HCT116 (cell line): Measurements from ENCODE around the gene SORCS2. TPM values are rescaled to one million over a fixed set of nuclear protein-coding genes. Genes with fewer than 3 reads are reported as not detected.

Experiments used
- ATAC-seq: fragments of 200-7000 bp; cut with Tn5 transposase; 2 replicates; pipeline ENCODE4 v1.9.1; 2020; ENCODE audit warnings: mild to moderate bottlenecking, moderate library complexity
- BruUV-seq: library from RNA; stranded (reverse); fragments of 400-500 nt; replicated peaks from 2 replicates; lab custom pipeline; 2021; lab: Mats Ljungman, UMichigan
- CTCF ChIA-PET: fragments of 300-600 bp; sonication (Branson Sonifier 250); formaldehyde crosslinking; loops from one replicate; lab custom pipeline; 2021; ENCODE audit warnings: antibody characterized with exemption; lab: Charles Lee
- POLR2A ChIA-PET: fragments of 300-600, 350-600 bp; sonication (Branson Sonifier 250); formaldehyde crosslinking; loops from one replicate; lab custom pipeline; 2021; ENCODE audit warnings: antibody characterized with exemption; lab: Charles Lee
- RAD21 ChIA-PET, 2 experiments: fragments of 300-600 bp; sonication (Branson Sonifier 250); formaldehyde crosslinking; loops; one replicate each; lab custom pipeline; 2023; ENCODE audit warnings: low total read pairs in 2 of 2; ENCODE audit not compliant: uncharacterized antibody in 2 of 2, unreplicated experiment in 2 of 2, low non-redundant PET in 1 of 2; lab: Charles Lee
- DNase-seq: peaks from one replicate; pipeline ENCODE4 v3.0.0-alpha.2; 2010; ENCODE audit warnings: low read depth, low spot score
- H2AFZ ChIP-seq: fragments of 200-600 bp; shearing (Covaris generic), sonication (generic); 2 replicates; pipeline ENCODE4 v1.6.1; 2017; ENCODE audit warnings: low read depth, mixed run types, mixed read lengths, antibody characterized with exemption, low read length; ENCODE audit not compliant: poor library complexity, severe bottlenecking
- H3K27ac ChIP-seq: 2 replicates; pipeline ENCODE4 v1.5.1; 2012; ENCODE audit warnings: low read depth, low read length
- H3K27me3 ChIP-seq: fragments of 200-600 bp; sonication (generic); 2 replicates; pipeline ENCODE4 v1.6.1; 2016; ENCODE audit warnings: mixed run types, low read length, mixed read lengths; ENCODE audit not compliant: insufficient read depth
- H3K36me3 ChIP-seq, 2 experiments: fragments of 200-500 bp in 1 of 2; fragments of 200-600 bp in 1 of 2; sonication (Bioruptor generic) in 1 of 2; sonication (generic) in 1 of 2; 2 replicates each; pipeline versions ENCODE4 v1.5.1 to v1.6.1; 2014 to 2016; ENCODE audit warnings: low read length in 2 of 2, inconsistent platforms in 1 of 2, mixed read lengths in 1 of 2, mixed run types in 1 of 2; ENCODE audit not compliant: insufficient read depth in 2 of 2, control insufficient read depth in 1 of 2
- H3K4me1 ChIP-seq, 2 experiments: fragments of 200-600 bp in 1 of 2; sonication (generic) in 1 of 2; 2 replicates each; pipeline versions ENCODE4 v1.5.1 to v1.6.1; 2012 to 2017; ENCODE audit warnings: low read length in 2 of 2, inconsistent platforms in 1 of 2, mild to moderate bottlenecking in 1 of 2, mixed read lengths in 1 of 2, mixed run types in 1 of 2, moderate library complexity in 1 of 2; ENCODE audit not compliant: insufficient read depth in 2 of 2, control insufficient read depth in 1 of 2
- H3K4me2 ChIP-seq: fragments of 200-600 bp; sonication (generic); 2 replicates; pipeline ENCODE4 v1.6.1; 2017; ENCODE audit warnings: mixed run types, low read length, mixed read lengths
- H3K4me3 ChIP-seq, 2 experiments: fragments of 200-600 bp in 1 of 2; sonication (generic) in 1 of 2; replicated peaks in 1 of 2; 2 replicates each; pipeline ENCODE4 v1.5.1; 2011 to 2016; ENCODE audit warnings: low read length in 2 of 2, control low read depth in 1 of 2, low read depth in 1 of 2, mild to moderate bottlenecking in 1 of 2, mixed read lengths in 1 of 2, mixed run types in 1 of 2
- H3K79me2 ChIP-seq: fragments of 200-600 bp; sonication (generic); 2 replicates; pipeline ENCODE4 v1.6.1; 2017; ENCODE audit warnings: mild to moderate bottlenecking, mixed run types, low read length, moderate library complexity, mixed read lengths; ENCODE audit not compliant: insufficient read depth
- H3K9ac ChIP-seq: fragments of 200-600 bp; sonication (generic); 2 replicates; pipeline ENCODE4 v1.6.1; 2016; ENCODE audit warnings: low read length, mixed read lengths
- H3K9me2 ChIP-seq: fragments of 200-600 bp; sonication (generic), shearing (Covaris generic); 2 replicates; pipeline ENCODE4 v1.6.1; 2017; ENCODE audit warnings: mixed run types, mild to moderate bottlenecking, moderate library complexity; ENCODE audit not compliant: insufficient read depth
- H3K9me3 ChIP-seq, 2 experiments: fragments of 200-500 bp in 1 of 2; fragments of 200-600 bp in 1 of 2; sonication (Bioruptor generic) in 1 of 2; sonication (generic) in 1 of 2; 2 replicates each; pipeline ENCODE4 v1.6.1; 2014 to 2017; ENCODE audit warnings: low read length in 2 of 2, mixed read lengths in 2 of 2, inconsistent platforms in 1 of 2, low read depth in 1 of 2, mild to moderate bottlenecking in 1 of 2, mixed run types in 1 of 2, moderate library complexity in 1 of 2; ENCODE audit not compliant: control insufficient read depth in 1 of 2, insufficient read depth in 1 of 2
- H4K20me1 ChIP-seq: fragments of 200-600 bp; sonication (generic), shearing (Covaris generic); 2 replicates; pipeline ENCODE4 v1.6.1; 2017; ENCODE audit warnings: mixed run types, mild to moderate bottlenecking, moderate library complexity; ENCODE audit not compliant: insufficient read depth
- ATF3 ChIP-seq: IDR thresholded peaks from 2 replicates; pipeline ENCODE4 v1.6.1; 2012
- CBX3 ChIP-seq: IDR thresholded peaks from 2 replicates; pipeline ENCODE4 v1.6.1; 2012; ENCODE audit warnings: low read depth
- CEBPB ChIP-seq: IDR thresholded peaks from 2 replicates; pipeline ENCODE4 v1.6.1; 2012; ENCODE audit warnings: low read depth
- CTCF ChIP-seq, 3 experiments: fragments of 200-600 bp in 1 of 3; sonication (generic) in 1 of 3; IDR thresholded peaks in 2 of 3; conservative IDR thresholded peaks in 1 of 3; 2 replicates each; pipeline ENCODE4 v1.5.1; 2012 to 2017; ENCODE audit warnings: low read depth in 2 of 3, low read length in 2 of 3, antibody characterized with exemption in 1 of 3, borderline replicate concordance in 1 of 3, control low read depth in 1 of 3, mild to moderate bottlenecking in 1 of 3, mixed read lengths in 1 of 3, mixed run types in 1 of 3, moderate library complexity in 1 of 3; ENCODE audit not compliant: insufficient read depth in 1 of 3
- ELF1 ChIP-seq: IDR thresholded peaks from 2 replicates; pipeline ENCODE4 v1.6.1; 2012; ENCODE audit warnings: low read depth, borderline replicate concordance
- EZH2 ChIP-seq: fragments of 200-600 bp; sonication (generic); IDR thresholded peaks from 2 replicates; pipeline ENCODE4 v1.6.1; 2017; ENCODE audit warnings: antibody characterized with exemption, mixed run types
- JUND ChIP-seq: IDR thresholded peaks from 2 replicates; pipeline ENCODE4 v1.6.1; 2012
- MAX ChIP-seq: IDR thresholded peaks from 2 replicates; pipeline ENCODE4 v1.6.1; 2012
- POLR2A ChIP-seq: IDR thresholded peaks from 2 replicates; pipeline ENCODE4 v1.7.0; 2011; ENCODE audit warnings: borderline replicate concordance; ENCODE audit not compliant: insufficient read depth, insufficient read length; ENCODE audit errors: extremely low read depth
- POLR2AphosphoS5 ChIP-seq: IDR thresholded peaks from 2 replicates; pipeline ENCODE4 v1.6.1; 2011; ENCODE audit warnings: mild to moderate bottlenecking, low read depth, low read length, moderate library complexity
- RAD21 ChIP-seq: IDR thresholded peaks from 2 replicates; pipeline ENCODE4 v1.6.1; 2012; ENCODE audit warnings: low read depth, mild to moderate bottlenecking
- REST ChIP-seq: IDR thresholded peaks from 2 replicates; pipeline ENCODE4 v1.6.1; 2012; ENCODE audit warnings: low read depth
- SIN3A ChIP-seq: IDR thresholded peaks from 2 replicates; pipeline ENCODE4 v1.6.1; 2012; ENCODE audit warnings: low read depth
- SP1 ChIP-seq: IDR thresholded peaks from 2 replicates; pipeline ENCODE4 v1.6.1; 2012; ENCODE audit warnings: low read depth
- SRF ChIP-seq: IDR thresholded peaks from 2 replicates; pipeline ENCODE4 v1.6.1; 2012; ENCODE audit warnings: low read depth
- YY1 ChIP-seq: IDR thresholded peaks from 2 replicates; pipeline ENCODE4 v1.6.1; 2011; ENCODE audit warnings: low read length, low read depth, moderate library complexity, mild to moderate bottlenecking; ENCODE audit not compliant: insufficient replicate concordance; ENCODE audit errors: extremely low read depth
- ZBTB33 ChIP-seq: IDR thresholded peaks from 2 replicates; pipeline ENCODE4 v1.6.1; 2011; ENCODE audit warnings: mild to moderate bottlenecking, low read length, moderate library complexity; ENCODE audit not compliant: insufficient replicate concordance; ENCODE audit errors: extremely low read depth
- ZFX ChIP-seq: fragments of 450-650 bp; IDR thresholded peaks from 2 replicates; pipeline ENCODE4 v1.6.1; 2017
- ZNF274 ChIP-seq: fragments of 200-500 bp; sonication (Bioruptor generic); IDR thresholded peaks from 2 replicates; pipeline ENCODE4 v1.6.1; 2014; ENCODE audit warnings: mild to moderate bottlenecking, low read depth, low read length, inconsistent platforms
- intact Hi-C: fragments of 100-400 bp; cut with micrococcal nuclease; formaldehyde crosslinking; loops from 2 replicates; pipeline ENCODE4 v1.10.0; 2022
- total RNA-seq: library from RNA; stranded (reverse); gene quantifications from one replicate; pipeline ENCODE4 v1.2.1, GENCODE V29; 2021; ENCODE audit not compliant: unreplicated experiment

The SORCS2 gene
- total RNA-seq, 1 experiment from 2014 or later, result 0.37 TPM

- RAD21 ChIA-PET, result no interaction called here
- BruUV-seq, result no TSS peak
- Histone ChIP-seq H3K79me2 (no peaks in the 10 kb centered on the region), H3K9me2 (no peaks in the 10 kb centered on the region), H2AFZ (no peak overlapping the region), H3K36me3 (no peaks in the 10 kb centered on the region), H3K4me3 (no peak overlapping the region), H3K27me3 (peaks cover 10% of the 10 kb centered on the region), H3K4me1 (no peaks in the 10 kb centered on the region), H3K9ac (no peak overlapping the region), H4K20me1 (no peaks in the 10 kb centered on the region), H3K27ac (no peak overlapping the region), H3K4me2 (no peak overlapping the region), H3K9me3 (no peaks in the 10 kb centered on the region)
- CTCF ChIA-PET, result no interaction called here
- intact Hi-C loops, result no loop called here
- no peak for ATAC-seq
- no peak for DNase-seq
- TF ChIP-seq CBX3, result no peak
- no peak for TF ChIP-seq CEBPB
- TF ChIP-seq ATF3, result no peak
- no peak for TF ChIP-seq ZNF274
- TF ChIP-seq POLR2AphosphoS5, result no peak
- no peak for TF ChIP-seq ELF1
- TF ChIP-seq JUND, result no peak
- TF ChIP-seq RAD21, result no peak
- no peak for TF ChIP-seq EZH2
- TF ChIP-seq REST, result no peak
- no peak for TF ChIP-seq ZBTB33
- no peak for TF ChIP-seq ZFX
- no peak for TF ChIP-seq CTCF (IDR thresholded peaks at IDR 0.05 in 2 of 3, conservative IDR thresholded peaks at IDR 0.05 in 1 of 3; ENCODE audit: borderline replicate concordance in 1 of 3, insufficient read depth in 1 of 3, low read depth in 2 of 3, low read length in 2 of 3)
- TF ChIP-seq POLR2A, result no peak
- no peak for TF ChIP-seq YY1
- TF ChIP-seq SIN3A, result no peak
- TF ChIP-seq SP1, result no peak
- TF ChIP-seq SRF, result no peak
- TF ChIP-seq MAX, result no peak
- POLR2A ChIA-PET, result no interaction called here
Measured at GRCh38 chr4:7677799-7678301, 485.5 kb downstream of the SORCS2 start.
